ENCODE measurements around the gene MYO5B.

The MYO5B gene

DNA sequence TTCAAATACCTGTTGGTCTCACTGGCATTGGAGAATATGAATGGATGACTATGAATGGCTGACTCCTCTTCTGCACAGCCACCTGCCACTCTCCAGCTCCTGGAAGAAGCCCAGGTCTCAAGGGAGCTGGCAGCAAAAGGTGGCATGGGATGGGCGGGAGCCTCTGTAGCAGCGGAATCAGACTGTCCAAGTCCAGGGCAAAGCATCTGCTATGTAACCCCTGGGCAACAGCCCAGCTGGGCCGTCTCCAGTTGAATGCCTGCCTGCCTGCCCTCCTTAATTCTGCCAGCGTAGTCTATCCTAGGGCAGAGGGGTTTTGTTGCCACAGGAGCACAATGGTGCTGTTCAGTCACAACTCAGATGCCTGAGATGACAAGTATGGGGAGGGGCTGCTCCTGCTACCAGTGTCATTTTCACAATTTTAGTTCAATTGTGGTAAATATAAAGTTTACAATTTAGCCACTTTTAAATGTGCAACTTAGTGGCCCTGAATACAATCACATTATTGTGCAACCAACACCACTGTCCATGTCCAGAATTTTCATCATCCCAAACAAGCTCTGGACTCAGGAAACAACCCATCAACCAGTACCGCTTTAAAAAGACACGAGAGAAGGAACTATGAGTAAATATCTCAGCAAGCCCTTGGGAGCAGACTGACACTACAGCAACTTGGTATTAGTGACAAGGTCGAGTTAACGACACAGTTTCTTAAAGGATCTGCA is 115.2 kb downstream of the MYO5B start:
- TF ChIP-seq, protein P1, sequence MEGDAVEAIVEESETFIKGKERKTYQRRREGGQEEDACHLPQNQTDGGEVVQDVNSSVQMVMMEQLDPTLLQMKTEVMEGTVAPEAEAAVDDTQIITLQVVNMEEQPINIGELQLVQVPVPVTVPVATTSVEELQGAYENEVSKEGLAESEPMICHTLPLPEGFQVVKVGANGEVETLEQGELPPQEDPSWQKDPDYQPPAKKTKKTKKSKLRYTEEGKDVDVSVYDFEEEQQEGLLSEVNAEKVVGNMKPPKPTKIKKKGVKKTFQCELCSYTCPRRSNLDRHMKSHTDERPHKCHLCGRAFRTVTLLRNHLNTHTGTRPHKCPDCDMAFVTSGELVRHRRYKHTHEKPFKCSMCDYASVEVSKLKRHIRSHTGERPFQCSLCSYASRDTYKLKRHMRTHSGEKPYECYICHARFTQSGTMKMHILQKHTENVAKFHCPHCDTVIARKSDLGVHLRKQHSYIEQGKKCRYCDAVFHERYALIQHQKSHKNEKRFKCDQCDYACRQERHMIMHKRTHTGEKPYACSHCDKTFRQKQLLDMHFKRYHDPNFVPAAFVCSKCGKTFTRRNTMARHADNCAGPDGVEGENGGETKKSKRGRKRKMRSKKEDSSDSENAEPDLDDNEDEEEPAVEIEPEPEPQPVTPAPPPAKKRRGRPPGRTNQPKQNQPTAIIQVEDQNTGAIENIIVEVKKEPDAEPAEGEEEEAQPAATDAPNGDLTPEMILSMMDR (IDR thresholded peaks at IDR 0.05), result no peak

DNA sequence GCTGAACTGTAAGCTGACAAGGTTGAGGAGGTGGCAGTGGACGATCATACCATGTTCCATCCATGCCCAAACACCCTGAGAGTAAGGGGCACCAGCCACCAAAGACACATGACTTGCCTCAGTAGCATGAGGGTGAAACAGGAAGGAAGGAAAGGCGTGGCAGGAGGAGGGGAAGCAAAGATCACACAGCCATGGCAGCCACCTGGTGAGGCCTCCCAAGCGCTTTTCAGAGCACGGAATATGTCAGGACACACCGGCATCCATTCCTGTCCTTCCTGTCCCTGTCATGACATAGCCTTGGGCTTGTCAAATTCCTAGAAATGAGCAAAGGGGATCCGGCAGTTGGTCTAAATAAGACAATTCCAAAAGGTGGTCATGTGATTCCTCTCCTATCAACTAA is 118.7 kb downstream of the MYO5B start:
- TF ChIP-seq, protein P1 (IDR thresholded peaks at IDR 0.05), result no peak

DNA sequence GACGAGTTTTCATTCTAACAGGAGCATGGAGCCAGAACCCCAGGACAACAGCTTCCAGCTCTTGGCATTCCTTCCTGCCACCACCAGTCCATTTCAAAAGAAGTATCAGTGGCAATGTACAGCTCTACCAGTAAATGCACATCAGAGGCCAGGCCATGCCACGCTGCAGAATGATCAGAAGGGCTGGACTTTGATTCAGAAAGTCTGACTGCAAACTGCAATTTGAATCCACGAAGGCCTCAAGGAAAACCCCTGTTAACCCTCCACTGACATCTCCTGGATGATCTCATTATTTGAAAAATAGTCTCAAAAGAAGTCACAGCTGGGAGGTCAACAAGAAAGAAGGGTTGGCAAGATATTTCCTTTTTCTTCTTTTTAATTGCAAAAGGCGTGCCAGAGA is 119.2 kb downstream of the MYO5B start:
- TF ChIP-seq, protein P1 (IDR thresholded peaks at IDR 0.05), result no peak

DNA sequence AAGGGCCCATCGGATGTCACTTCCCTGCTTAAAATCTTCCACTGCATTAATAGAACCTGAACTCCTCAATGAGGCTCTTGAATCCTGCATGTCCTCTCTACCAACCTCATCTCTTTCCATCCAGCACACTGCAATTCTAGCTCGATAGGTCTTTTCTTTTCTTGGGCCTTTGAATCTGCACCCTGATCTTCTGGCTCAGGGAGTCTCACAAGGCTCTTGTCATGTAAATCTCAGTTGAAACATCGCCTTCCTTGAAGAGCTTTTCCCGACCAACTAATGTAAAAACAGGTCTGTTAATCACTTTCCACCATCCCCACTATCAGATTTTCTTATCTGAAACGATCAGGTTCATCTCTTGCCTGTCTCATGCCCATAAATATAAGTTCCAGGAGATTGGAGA is 120.5 kb downstream of the MYO5B start:
- TF ChIP-seq, protein P1 (IDR thresholded peaks at IDR 0.05), result no peak

DNA sequence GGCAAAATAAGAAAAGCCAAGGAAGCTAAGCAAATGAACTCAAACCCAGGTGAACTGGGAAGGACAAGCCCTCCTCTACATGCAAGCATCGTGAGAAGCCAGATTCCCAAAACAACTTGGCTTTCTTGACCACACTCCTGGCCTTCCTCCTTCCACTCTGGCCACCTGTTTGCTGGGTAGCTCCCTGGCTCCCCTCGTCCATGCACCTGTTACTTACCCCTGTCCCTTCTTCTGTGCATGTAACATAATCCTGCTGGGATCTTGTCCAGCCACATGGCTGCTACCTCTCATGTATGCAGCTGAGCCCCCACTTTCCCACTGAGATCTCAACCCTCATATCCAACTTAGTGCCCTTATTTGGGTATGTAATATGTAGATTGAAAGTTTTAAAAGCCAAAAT is 121.6 kb downstream of the MYO5B start:
- TF ChIP-seq, protein P1 (IDR thresholded peaks at IDR 0.05), result no peak

DNA sequence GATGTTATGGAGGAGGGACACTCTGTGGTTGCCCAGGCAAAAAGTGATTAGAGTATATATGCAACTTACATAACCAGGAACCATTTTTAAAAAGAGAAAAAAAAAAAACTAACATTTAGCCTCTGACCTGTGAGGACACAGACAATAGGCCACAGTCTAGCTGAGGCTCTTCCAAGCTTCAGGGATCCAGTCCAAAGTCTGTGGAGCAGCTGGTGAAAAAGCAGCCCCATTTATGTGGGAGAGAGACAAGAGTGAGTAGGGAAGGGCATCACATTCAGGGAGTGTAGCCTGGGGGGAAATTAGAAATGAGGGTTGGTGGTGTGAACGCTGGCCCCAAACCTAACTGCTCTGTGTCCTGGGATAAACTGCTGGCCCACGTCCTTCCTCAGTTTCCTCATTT is 122.8 kb downstream of the MYO5B start:
- TF ChIP-seq, protein P1 (IDR thresholded peaks at IDR 0.05), result no peak

DNA sequence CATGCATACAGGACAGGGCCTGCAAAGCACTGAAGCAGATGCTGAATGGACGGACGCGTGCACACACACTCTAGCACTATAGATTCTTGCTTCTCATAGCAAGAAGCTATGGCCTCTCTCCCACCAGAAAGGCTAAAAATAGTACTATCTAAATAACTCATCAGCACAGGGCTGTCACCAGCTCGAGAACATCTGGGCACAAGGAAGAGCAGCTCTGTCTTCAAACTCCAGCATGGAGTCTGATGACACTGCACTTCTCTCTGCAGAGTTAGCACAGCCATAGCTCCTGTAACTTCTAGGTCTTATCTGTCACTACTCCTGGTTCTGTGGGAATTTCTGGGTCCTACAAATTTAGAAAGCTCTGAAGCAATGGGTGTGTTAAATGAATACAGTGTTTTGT is 123.5 kb downstream of the MYO5B start:
- TF ChIP-seq, protein P1 (IDR thresholded peaks at IDR 0.05), result no peak

DNA sequence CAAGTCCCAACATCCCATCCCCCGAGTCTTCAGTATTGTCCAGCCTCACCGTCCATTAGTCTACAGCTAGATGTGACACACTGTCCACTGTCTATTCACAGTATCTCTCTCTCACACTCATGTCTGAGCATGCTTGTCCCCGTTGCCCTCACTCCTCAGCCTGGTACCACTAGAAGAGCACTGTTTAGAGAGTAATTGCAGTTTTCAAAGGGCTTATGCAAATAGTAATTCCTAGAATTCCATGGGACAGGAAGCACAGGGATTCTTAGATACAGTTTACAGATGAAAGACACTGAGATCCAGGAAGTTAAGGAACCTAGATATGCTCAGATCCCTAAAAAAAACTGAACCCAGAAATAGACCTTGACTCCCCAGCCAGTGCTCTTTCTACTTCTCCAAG is 125.5 kb downstream of the MYO5B start:
- TF ChIP-seq, protein P1 (IDR thresholded peaks at IDR 0.05), result no peak

Data from LNCAP (cell line).